ENCODE data around the gene BEND6.

DNA sequence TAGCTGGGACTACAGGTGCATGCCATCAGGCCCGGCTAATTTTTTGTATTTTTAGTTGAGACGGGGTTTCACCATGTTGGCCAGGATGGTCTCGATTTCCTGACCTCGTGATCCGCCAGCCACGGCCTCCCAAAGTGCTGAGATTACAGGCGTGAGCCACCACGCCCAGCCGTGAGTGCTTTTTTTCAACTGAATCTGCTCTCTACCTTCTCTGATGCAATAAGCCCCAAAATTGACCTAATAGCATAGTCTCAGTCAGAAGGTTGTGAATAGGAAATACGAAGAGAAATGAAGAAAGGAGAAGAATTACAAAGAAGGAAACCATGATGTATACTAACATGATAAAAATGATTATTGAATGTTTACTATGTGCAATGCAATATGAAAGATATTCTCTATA, 33.2 kb downstream of the BEND6 start:
- TF ChIP-seq ZBTB33 (IDR thresholded peaks at IDR 0.05) (no peak), CTCF (IDR thresholded peaks at IDR 0.05; ENCODE audit: low read depth, low read length, missing input control) (no peak), GABPA (IDR thresholded peaks at IDR 0.05 in 1 of 2, conservative IDR thresholded peaks at IDR 0.05 in 1 of 2) (no peak), RAD21 (IDR thresholded peaks at IDR 0.05) (no peak), TAF1 (conservative IDR thresholded peaks at IDR 0.05) (no peak), NR2F2 (IDR thresholded peaks at IDR 0.05) (no peak)
- TF ChIP-seq, protein P1, sequence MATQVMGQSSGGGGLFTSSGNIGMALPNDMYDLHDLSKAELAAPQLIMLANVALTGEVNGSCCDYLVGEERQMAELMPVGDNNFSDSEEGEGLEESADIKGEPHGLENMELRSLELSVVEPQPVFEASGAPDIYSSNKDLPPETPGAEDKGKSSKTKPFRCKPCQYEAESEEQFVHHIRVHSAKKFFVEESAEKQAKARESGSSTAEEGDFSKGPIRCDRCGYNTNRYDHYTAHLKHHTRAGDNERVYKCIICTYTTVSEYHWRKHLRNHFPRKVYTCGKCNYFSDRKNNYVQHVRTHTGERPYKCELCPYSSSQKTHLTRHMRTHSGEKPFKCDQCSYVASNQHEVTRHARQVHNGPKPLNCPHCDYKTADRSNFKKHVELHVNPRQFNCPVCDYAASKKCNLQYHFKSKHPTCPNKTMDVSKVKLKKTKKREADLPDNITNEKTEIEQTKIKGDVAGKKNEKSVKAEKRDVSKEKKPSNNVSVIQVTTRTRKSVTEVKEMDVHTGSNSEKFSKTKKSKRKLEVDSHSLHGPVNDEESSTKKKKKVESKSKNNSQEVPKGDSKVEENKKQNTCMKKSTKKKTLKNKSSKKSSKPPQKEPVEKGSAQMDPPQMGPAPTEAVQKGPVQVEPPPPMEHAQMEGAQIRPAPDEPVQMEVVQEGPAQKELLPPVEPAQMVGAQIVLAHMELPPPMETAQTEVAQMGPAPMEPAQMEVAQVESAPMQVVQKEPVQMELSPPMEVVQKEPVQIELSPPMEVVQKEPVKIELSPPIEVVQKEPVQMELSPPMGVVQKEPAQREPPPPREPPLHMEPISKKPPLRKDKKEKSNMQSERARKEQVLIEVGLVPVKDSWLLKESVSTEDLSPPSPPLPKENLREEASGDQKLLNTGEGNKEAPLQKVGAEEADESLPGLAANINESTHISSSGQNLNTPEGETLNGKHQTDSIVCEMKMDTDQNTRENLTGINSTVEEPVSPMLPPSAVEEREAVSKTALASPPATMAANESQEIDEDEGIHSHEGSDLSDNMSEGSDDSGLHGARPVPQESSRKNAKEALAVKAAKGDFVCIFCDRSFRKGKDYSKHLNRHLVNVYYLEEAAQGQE (IDR thresholded peaks at IDR 0.05) = no peak

Measured in liver (tissue), 3 donors.